GM12891 (cell line): ENCODE results near the gene GAP43.

Source experiments
- POLR2A ChIP-seq: IDR thresholded peaks from 2 replicates; pipeline ENCODE4 v1.6.1; 2011; ENCODE audit warnings: low read depth, low read length, control low read depth
- POLR2AphosphoS5 ChIP-seq: IDR thresholded peaks from 2 replicates; pipeline ENCODE4 v1.6.1; 2011; ENCODE audit warnings: low read depth, low read length, control low read depth
- TAF1 ChIP-seq: IDR thresholded peaks from 2 replicates; pipeline ENCODE4 v1.6.1; 2011; ENCODE audit warnings: low read depth, low read length, control low read depth

- TF ChIP-seq POLR2A (no peak), POLR2AphosphoS5 (no peak), TAF1 (no peak)
These were observed 85.8 kb downstream of the GAP43 start for GRCh38 chr3:115709093-115709492.
